ENCODE results near the gene ADGB.

ADGB gene

DNA sequence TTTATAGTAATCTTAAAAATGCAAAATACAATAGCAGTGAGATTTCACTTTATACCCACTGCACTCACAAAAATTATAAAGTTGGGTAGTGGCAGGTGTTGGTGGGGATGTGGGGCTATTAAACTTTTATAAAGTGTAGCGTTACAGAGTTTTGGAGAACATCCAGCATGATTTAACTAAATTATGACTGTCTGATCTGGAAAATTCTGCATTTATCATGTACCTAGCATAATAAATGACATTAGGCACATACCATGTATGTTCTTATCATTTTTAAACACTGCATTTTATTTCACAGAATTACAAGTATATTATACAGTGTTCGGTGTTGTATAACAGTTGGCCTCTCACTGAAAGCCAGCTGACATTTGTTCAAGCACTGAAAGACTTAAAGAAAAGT is 169.9 kb downstream of the ADGB start:
- peaks cover 41 to 70% (median 54%) of the 10 kb centered on the region in 11 experiments for H3K27me3 ChIP-seq
- H4K20me1 ChIP-seq = peaks cover 0 to 9% (median 0%) of the 10 kb centered on the region in 11 experiments; a peak in 4 of 22 replicates
- no peak overlapping the region for H3K9ac ChIP-seq
- H3K4me3 ChIP-seq = no peak overlapping the region
- H3K9me3 ChIP-seq (replicated peaks in 1 of 11) = no peaks in the 10 kb centered on the region
- H3K27ac ChIP-seq = no peak overlapping the region
- H3K36me3 ChIP-seq = no peaks in the 10 kb centered on the region
- H3K4me1 ChIP-seq = peaks cover 17 to 31% (median 21%) of the 10 kb centered on the region in 10 experiments
- TF ChIP-seq Cebpa-rat (IDR thresholded peaks at IDR 0.05) = no peak
- H3K4me2 ChIP-seq = no peak overlapping the region

DNA sequence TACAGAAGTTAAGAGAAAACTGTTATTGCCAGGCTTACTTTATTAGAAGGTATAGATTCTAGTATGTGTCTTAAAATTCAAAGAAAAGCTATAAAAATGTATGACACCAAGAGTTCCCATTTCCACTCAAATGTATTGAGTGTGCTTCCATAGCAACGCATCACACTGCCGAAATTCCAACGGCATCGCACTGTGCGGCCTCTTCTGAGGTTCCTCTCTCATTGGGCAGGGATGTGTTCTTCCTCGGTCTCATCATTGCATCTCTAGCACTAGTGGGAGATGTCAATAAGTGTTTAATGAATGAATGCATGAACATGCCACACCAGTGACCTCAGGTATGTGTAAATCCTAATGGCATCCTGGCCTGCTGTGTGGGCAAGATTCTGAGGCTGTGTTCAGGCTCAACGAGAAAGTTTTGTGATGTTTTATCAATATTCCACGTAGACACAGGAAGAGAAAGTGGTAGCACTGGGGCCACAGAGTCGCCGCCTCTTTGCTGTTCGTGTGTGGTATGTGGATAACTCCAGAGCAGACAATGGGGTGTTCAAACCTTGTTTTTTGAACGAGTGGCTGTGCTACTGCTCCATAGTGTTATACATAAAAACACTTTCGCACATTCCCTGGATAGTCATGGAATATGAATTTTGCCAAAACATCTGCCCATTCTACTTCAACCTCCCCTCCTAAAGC is 171.6 kb downstream of the ADGB start:
- H3K4me1 ChIP-seq = peaks cover 17 to 31% (median 21%) of the 10 kb centered on the region in 10 experiments
- H3K4me2 ChIP-seq = peak overlapping the region; percentile 76 to 95 (median 83)
- peak overlapping the region in 10 of 11 experiments; percentile 38 to 76 (median 58); a peak in 17 of 22 replicates for H3K27ac ChIP-seq
- peaks cover 43 to 79% (median 56%) of the 10 kb centered on the region in 11 experiments for H3K27me3 ChIP-seq
- H3K4me3 ChIP-seq = peak overlapping the region in 8 of 10 experiments; percentile 8 to 56 (median 30); a peak in 12 of 20 replicates
- peak overlapping the region in 6 of 11 experiments; percentile 5 to 55 (median 40); a peak in 8 of 22 replicates for H3K9ac ChIP-seq
- no peaks in the 10 kb centered on the region for H3K9me3 ChIP-seq (replicated peaks in 1 of 11)
- peaks cover 0 to 9% (median 0%) of the 10 kb centered on the region in 11 experiments; a peak in 4 of 22 replicates for H4K20me1 ChIP-seq
- TF ChIP-seq Cebpa-rat (IDR thresholded peaks at IDR 0.05) = no peak
- no peaks in the 10 kb centered on the region for H3K36me3 ChIP-seq

DNA sequence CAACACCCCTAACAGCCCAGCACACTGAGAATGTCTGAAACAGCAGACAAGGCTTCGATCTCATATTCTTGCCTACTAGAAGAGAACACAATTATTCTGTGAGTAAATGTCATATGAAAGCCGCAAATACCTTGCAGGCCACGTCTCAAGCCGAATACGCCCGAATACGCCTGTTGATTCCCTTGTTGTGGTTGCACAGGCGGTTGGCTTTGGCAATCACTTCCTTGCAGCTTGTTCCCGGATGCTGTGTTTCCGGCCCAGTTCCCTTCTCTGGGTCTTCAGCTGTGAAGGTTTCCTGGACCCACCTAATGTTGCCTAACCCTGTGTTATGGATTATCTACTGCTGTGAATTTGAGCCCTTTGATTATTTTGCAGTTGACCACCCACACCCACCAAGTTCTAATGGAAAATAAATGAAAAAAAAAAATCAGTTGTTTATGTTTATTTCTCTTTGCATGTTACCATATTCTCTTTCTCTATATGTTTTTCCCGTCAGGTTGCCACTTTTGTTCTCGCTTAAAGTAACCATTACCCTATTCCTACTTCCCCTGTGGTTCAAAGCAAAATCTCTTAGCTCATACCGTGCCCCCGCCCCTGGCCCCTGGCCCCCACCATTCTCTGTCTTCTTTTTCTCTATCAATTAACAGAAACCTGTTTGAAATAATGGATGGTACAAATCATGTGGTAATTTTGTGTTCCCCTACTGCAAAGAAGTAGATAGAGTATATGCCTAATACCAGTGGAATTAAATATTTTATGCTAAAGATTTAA is 172.4 kb downstream of the ADGB start:
- peaks cover 17 to 31% (median 21%) of the 10 kb centered on the region in 10 experiments for H3K4me1 ChIP-seq
- peaks cover 43 to 78% (median 53%) of the 10 kb centered on the region in 11 experiments for H3K27me3 ChIP-seq
- H3K27ac ChIP-seq = peak overlapping the region in 10 of 11 experiments; percentile 38 to 76 (median 58); a peak in 18 of 22 replicates
- peaks cover 0 to 9% (median 0%) of the 10 kb centered on the region in 11 experiments; a peak in 4 of 22 replicates for H4K20me1 ChIP-seq
- H3K9me3 ChIP-seq (replicated peaks in 1 of 11) = no peaks in the 10 kb centered on the region
- no peaks in the 10 kb centered on the region for H3K36me3 ChIP-seq
- peak overlapping the region; percentile 76 to 95 (median 83) for H3K4me2 ChIP-seq
- TF ChIP-seq Cebpa-rat (IDR thresholded peaks at IDR 0.05) = peak in 10 of 11 experiments; percentile 64 to 95 (median 86); a peak in 18 of 22 replicates
- peak overlapping the region in 8 of 10 experiments; percentile 8 to 56 (median 30); a peak in 12 of 20 replicates for H3K4me3 ChIP-seq
- peak overlapping the region in 6 of 11 experiments; percentile 5 to 55 (median 40); a peak in 8 of 22 replicates for H3K9ac ChIP-seq

DNA sequence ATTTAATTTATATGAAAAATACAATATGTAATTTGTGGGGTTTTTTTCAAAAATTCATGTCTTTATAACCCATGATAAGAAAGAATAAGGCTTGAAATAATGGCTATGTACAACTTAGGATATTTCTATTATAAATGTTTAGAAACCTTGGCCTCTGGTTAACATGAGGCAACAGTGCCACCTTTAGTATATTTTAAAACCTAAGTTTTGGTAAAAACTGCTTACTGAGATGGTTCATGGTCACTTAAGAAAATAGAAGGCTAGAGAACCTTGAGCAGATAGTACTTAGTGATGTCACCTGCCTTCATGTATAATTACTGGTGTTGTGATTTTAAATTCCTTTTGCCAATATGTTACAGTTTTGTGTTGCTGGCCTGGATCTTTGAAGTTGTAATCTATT is 176.4 kb downstream of the ADGB start:
- peaks cover 15 to 19% (median 18%) of the 10 kb centered on the region in 10 experiments for H3K4me1 ChIP-seq
- TF ChIP-seq Cebpa-rat (IDR thresholded peaks at IDR 0.05) = no peak

DNA sequence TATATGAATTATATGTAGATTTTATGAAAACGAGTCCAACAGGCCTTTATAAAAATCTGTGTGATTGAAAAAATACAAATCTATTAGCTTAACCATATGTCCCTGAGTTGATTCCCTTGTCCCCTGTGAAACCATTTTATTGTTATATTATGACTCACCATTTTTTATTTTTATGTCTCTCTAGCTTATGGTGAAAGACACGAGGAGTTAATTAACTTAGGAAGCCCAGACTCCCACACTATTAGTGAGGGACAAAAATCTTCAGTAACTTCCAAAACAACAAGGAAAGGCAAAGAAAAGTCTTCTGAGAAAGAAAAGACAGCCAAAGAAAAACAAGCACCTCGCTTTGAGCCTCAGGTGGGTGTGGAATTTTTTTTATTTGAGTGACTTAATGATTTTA is 183.1 kb downstream of the ADGB start:
- H3K4me2 ChIP-seq = no peak overlapping the region
- peaks cover 0 to 26% (median 17%) of the 10 kb centered on the region in 11 experiments; a peak in 17 of 22 replicates for H3K27me3 ChIP-seq
- no peaks in the 10 kb centered on the region for H3K9me3 ChIP-seq (replicated peaks in 1 of 11)
- TF ChIP-seq Cebpa-rat (IDR thresholded peaks at IDR 0.05) = no peak
- H3K4me1 ChIP-seq = no peaks in the 10 kb centered on the region
- H3K4me3 ChIP-seq = no peak overlapping the region
- H4K20me1 ChIP-seq = no peaks in the 10 kb centered on the region
- no peak overlapping the region for H3K9ac ChIP-seq
- no peaks in the 10 kb centered on the region for H3K36me3 ChIP-seq
- no peak overlapping the region for H3K27ac ChIP-seq

More for the DNA sequence above, 176.4 kb downstream of the ADGB start:
- H3K27ac ChIP-seq = no peak overlapping the region
- H3K9ac ChIP-seq = no peak overlapping the region
- H3K4me2 ChIP-seq = no peak overlapping the region
- no peaks in the 10 kb centered on the region for H3K9me3 ChIP-seq (replicated peaks in 1 of 11)
- peaks cover 0 to 7% (median 0%) of the 10 kb centered on the region in 11 experiments; a peak in 4 of 22 replicates for H4K20me1 ChIP-seq
- no peaks in the 10 kb centered on the region for H3K36me3 ChIP-seq
- peaks cover 19 to 76% (median 49%) of the 10 kb centered on the region in 11 experiments for H3K27me3 ChIP-seq
- no peak overlapping the region for H3K4me3 ChIP-seq

DNA sequence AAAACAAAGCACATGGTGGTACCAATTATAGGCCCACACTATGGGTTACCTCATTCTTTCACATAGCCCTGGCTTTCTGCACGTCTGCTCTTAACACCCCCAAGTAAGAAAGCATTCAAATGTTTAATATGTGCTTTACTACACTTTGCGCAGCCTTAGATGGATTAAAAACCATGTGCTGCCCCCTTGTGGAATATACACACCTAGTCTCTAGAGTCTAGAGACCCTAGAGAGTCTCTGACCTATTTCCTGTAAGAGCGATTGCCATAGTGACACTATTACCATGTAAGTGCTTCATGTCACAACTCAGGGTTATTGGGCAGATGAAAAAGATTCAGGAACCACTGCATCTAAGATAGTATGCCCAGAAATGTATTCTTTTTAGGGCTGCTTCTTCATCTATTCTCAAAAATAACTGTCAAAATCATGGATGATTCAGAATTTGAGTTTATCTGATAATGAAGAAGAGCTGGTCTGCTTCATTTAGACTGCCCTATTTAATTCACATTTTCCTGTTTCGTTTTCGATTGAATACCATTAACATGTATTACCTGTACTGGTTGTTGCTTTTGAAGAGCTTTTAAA is 186.3 kb downstream of the ADGB start:
- Histone ChIP-seq H3K36me3 (no peaks in the 10 kb centered on the region), H4K20me1 (no peaks in the 10 kb centered on the region), H3K27me3 (no peaks in the 10 kb centered on the region; a peak in 1 of 22 replicates), H3K9ac (no peak overlapping the region), H3K4me3 (no peak overlapping the region), H3K4me1 (no peaks in the 10 kb centered on the region), H3K9me3 (replicated peaks in 1 of 11) (no peaks in the 10 kb centered on the region), H3K4me2 (no peak overlapping the region), H3K27ac (no peak overlapping the region)
- TF ChIP-seq Cebpa-rat (IDR thresholded peaks at IDR 0.05) = no peak

DNA sequence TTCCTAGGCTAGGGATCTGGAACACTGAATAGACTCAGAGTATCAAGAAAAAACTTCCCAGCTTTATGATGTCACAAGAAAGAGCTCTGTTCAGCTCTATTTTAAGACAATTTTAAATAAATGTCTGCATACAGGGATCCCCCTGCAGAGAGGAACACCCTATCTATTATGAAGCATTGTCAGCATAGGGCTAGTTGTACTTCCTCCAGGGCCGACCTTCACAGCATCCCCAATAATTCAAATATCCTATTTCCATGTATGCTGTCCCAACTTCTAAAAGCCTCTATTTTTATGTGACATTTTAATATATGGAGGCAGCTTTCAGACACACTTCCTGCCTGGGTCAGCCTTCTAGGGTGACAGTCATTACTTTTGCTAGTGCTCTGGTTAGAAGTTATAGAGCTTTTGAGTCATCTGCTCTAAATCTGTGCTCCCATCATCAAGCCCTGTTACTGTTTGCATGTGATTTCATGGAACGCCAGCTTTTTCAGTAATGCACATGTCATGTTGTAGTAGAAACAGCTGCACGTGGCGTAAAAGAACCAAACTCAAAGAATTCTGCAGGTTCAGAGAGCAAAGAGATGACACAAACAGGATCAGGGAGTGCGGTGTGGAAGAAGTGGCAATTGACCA is 189.2 kb downstream of the ADGB start:
- Histone ChIP-seq H3K27ac (no peak overlapping the region), H3K9ac (no peak overlapping the region), H4K20me1 (no peaks in the 10 kb centered on the region), H3K36me3 (no peaks in the 10 kb centered on the region), H3K4me3 (no peak overlapping the region), H3K27me3 (no peaks in the 10 kb centered on the region), H3K4me2 (no peak overlapping the region), H3K4me1 (no peaks in the 10 kb centered on the region), H3K9me3 (replicated peaks in 1 of 11) (peaks cover 8 to 18% (median 16%) of the 10 kb centered on the region in 11 experiments; a peak in 21 of 22 replicates)
- TF ChIP-seq Cebpa-rat (IDR thresholded peaks at IDR 0.05) = no peak

DNA sequence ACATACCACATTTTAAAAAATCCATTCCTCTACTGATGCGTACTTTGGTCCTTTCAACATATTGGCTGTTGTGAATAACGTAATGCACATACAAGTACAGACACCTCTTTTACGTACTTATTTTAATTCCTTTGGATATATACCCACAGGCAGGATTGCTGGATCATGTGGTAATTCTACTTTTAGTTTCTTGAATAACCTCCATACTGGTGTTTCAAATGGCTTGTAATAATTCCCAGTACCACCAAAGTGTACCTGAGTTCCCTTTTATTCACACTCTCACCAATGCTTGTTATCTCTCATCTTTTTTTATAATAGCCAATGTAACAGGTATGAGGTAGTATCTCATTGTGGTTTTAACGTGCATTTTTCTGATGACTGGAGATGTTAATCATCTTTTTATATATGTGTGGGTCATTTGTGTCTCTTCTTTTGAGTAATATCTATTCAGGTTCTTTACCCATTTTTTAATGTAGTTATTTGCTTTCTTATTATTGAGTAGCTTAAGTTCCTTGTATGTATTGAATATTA is 191.9 kb downstream of the ADGB start:
- H3K36me3 ChIP-seq = no peaks in the 10 kb centered on the region
- no peak overlapping the region for H3K4me3 ChIP-seq
- no peak overlapping the region for H3K4me2 ChIP-seq
- H4K20me1 ChIP-seq = no peaks in the 10 kb centered on the region
- H3K27me3 ChIP-seq = no peaks in the 10 kb centered on the region
- H3K4me1 ChIP-seq = no peaks in the 10 kb centered on the region
- peaks cover 13 to 26% (median 22%) of the 10 kb centered on the region in 11 experiments; a peak in 21 of 22 replicates for H3K9me3 ChIP-seq (replicated peaks in 1 of 11)
- no peak overlapping the region for H3K9ac ChIP-seq
- no peak overlapping the region for H3K27ac ChIP-seq
- no peak for TF ChIP-seq Cebpa-rat (IDR thresholded peaks at IDR 0.05)
